Lung (tissue), 12 donors: ENCODE results near the gene POLA1. TPM values are rescaled to one million over a fixed set of nuclear protein-coding genes. Genes with fewer than 3 reads are reported as not detected.

Experiments used
- ATAC-seq: fragments of 200-7000 bp; cut with Tn5 transposase; one replicate; pipeline ENCODE4 v1.9.1; 2020; ENCODE audit warnings: moderate number of reproducible peaks; ENCODE audit not compliant: insufficient read depth, low FRiP score
- DNase-seq, 3 donors: peaks; one replicate each; pipeline ENCODE4 v3.0.0-alpha.2; 2013 to 2017
- H3K27ac ChIP-seq, 2 donors: one replicate each; pipeline ENCODE4 v1.5.1; 2013; ENCODE audit warnings: mild to moderate bottlenecking in 2 of 2, moderate library complexity in 2 of 2, control low read depth in 1 of 2, inconsistent platforms in 1 of 2, low read depth in 1 of 2, low read length in 1 of 2
- H3K27me3 ChIP-seq, 3 donors: one replicate each; pipeline ENCODE4 v1.5.1; 2013; ENCODE audit warnings: low read length in 2 of 3; ENCODE audit not compliant: control insufficient read depth in 3 of 3, insufficient read depth in 3 of 3
- H3K36me3 ChIP-seq, 4 donors: one replicate each; pipeline ENCODE4 v1.5.1; 2013; ENCODE audit warnings: low read length in 4 of 4, mild to moderate bottlenecking in 1 of 4, moderate library complexity in 1 of 4; ENCODE audit not compliant: control insufficient read depth in 4 of 4, insufficient read depth in 4 of 4
- H3K4me1 ChIP-seq, 5 donors: one replicate each; pipeline ENCODE4 v1.5.1; 2013; ENCODE audit warnings: low read length in 5 of 5, mild to moderate bottlenecking in 2 of 5, moderate library complexity in 1 of 5; ENCODE audit not compliant: control insufficient read depth in 5 of 5, insufficient read depth in 5 of 5
- H3K4me3 ChIP-seq: one replicate; pipeline ENCODE4 v1.5.1; 2013; ENCODE audit warnings: mild to moderate bottlenecking, control low read depth, moderate library complexity
- H3K9ac ChIP-seq, 2 donors: one replicate each; pipeline ENCODE4 v1.5.1; 2013; ENCODE audit warnings: low read length in 2 of 2, control low read depth in 1 of 2; ENCODE audit not compliant: insufficient read depth in 1 of 2
- H3K9me3 ChIP-seq, 4 donors: one replicate each; pipeline ENCODE4 v1.5.1; 2013; ENCODE audit warnings: low read length in 3 of 4, mild to moderate bottlenecking in 1 of 4, moderate library complexity in 1 of 4; ENCODE audit not compliant: control insufficient read depth in 4 of 4, insufficient read depth in 3 of 4
- WGBS, 2 donors: extraction: QIAGEN DNeasy Blood & Tissue Kit; methylation state at CpG; one replicate each; pipeline ENCODE4 v1.1.7; 2013; 5-methylcytosine and 5-hydroxymethylcytosine counted together
- polyA plus RNA-seq, 2 donors: library from polyadenylated mRNA; stranded (reverse); fragments of 200-250 nt; gene quantifications; one replicate each; pipeline ENCODE4 v1.2.1, GENCODE V29; 2013
- total RNA-seq, 2 donors: library from RNA; depleted of rRNA in 1 of 2; stranded (reverse); fragments of >200 nt in 1 of 2; gene quantifications; one replicate each; pipeline ENCODE4 v1.2.1, GENCODE V29; 2014 to 2021
- TF ChIP-seq, protein P1 (sequence below): IDR thresholded peaks from 2 replicates; pipeline ENCODE4 v1.5.1; 2012; ENCODE audit warnings: mild to moderate bottlenecking; ENCODE audit errors: control extremely low read depth, extremely low read depth
- donor health status: control.
- donor health status: control.
- donor health status: Bipolar disorder and iron deficiency.
- donor health status: healthy.
- donor health status: DM: yes; HTN: yes; CAD: no.

Gene POLA1
- total and polyA plus RNA-seq, 4 donors, result 2.4 to 18.7 (median 6.1) TPM

DNA sequence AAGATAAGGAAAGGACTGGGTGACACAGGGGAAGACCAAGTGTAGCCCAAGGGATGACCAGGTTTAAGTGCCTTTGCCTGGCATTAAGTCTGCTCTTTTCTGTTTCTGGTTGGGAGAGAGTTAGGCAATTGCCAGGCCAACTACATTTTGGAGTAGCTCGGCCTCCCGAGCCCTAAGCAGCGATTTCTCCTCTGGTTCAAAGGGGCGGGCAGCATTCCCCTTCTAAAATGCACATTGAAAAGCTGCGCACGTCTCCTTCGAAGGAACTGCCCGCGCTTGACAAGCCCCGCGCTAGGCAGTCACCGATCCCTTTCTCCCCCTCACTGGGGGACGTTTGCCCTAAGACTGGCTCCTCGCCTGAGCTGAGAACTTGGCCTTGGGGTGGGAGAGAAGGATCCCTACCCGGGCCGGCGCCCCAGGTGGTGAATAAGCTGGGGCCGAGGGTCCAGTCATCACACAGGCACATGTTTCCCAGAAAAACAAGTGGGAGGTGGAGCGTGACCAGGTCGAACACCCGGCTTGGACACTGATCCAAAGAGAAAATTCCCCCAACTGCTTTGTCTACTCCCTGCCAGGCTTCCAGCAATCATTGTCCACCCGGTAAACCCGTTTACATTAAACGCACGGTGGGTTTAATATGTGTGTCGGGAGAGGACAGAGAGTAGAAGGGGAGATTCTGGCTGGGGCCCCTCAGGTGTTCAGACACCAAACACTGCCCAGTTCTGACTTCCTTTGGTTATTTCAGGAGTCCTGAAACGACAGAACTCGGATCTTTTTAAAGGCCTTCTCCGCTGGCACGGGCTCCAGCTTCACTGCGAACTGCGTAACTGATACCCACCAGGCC, 318.1 kb downstream of the POLA1 start:
- Histone ChIP-seq H3K4me3 (no peak overlapping the region), H3K27ac (no peak overlapping the region), H3K4me1 (peaks cover 0 to 10% (median 0%) of the 10 kb centered on the region in 5 donors), H3K36me3 (no peaks in the 10 kb centered on the region), H3K9ac (no peak overlapping the region), H3K27me3 (peaks cover 28 to 82% (median 80%) of the 10 kb centered on the region in 3 donors), H3K9me3 (peaks cover 0 to 19% (median 0%) of the 10 kb centered on the region in 4 donors)
- no peak for DNase-seq
- TF ChIP-seq, protein P1, sequence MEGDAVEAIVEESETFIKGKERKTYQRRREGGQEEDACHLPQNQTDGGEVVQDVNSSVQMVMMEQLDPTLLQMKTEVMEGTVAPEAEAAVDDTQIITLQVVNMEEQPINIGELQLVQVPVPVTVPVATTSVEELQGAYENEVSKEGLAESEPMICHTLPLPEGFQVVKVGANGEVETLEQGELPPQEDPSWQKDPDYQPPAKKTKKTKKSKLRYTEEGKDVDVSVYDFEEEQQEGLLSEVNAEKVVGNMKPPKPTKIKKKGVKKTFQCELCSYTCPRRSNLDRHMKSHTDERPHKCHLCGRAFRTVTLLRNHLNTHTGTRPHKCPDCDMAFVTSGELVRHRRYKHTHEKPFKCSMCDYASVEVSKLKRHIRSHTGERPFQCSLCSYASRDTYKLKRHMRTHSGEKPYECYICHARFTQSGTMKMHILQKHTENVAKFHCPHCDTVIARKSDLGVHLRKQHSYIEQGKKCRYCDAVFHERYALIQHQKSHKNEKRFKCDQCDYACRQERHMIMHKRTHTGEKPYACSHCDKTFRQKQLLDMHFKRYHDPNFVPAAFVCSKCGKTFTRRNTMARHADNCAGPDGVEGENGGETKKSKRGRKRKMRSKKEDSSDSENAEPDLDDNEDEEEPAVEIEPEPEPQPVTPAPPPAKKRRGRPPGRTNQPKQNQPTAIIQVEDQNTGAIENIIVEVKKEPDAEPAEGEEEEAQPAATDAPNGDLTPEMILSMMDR, result no peak
- WGBS, 2 donors, result 6 to 25% methylated on average over 29 to 32 of the region's 32 CpGs
- ATAC-seq, result no peak

DNA sequence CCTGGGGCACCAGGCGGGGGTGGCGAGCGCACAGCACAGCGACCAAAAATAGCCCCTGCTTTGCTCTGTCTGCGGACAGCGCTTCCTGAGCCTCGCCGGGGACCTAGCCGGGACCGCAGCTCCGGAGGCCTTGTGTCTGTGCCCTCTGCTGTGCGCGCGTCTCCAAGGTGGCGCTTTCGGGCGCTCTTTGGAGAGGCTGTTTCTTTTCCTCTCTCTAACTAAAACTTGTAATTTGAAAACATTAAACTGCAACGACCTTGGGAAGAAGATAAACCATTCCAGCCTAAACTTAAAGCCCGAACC, 318.7 kb downstream of the POLA1 start:
- DNase-seq, result peak in 1 of 3 donors; percentile 4

DNA sequence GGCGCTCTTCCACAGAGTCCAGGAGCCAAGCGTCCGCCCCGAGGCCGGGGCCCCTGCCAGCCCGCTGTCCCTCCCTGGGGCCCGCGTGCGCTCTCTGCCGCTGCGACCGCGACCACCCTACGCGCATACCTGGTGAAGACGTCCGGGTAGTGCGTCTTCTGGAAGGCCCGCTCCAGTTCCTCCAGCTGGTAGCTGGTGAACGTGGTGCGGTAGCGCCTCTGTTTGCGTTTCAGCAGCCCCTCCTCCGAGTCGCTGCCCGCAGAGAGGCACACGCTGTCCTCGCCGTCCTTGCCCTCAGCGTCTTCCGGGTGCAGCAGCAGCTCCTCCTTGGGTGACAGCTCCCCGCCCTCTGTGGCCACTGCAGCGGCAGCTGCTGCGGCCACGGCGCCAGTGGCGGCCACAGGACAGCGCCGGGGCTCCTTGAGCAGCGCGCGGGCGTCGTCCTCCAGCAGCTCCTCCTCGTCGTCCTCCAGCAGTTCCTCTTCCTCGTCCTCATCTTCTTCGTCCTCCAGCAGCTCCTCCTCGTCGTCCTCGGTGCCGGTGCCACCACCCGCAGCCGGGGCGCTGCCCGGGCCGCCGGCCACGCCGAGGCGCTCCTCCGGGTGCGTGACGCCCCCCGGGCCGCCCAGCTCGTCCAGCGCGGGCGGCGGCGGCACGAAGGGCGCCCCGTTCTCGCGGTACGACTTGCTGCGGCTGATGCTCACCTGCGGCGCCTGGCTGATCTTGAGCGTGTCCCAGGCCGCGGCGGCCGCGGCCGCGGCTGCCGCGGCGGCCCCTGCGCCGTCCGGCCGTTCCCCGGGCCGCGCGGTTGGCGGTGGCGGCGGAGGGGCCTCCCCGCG, 319.3 kb downstream of the POLA1 start:
- DNase-seq (no peak), ATAC-seq (no peak)
- Histone ChIP-seq H3K9me3 (peaks cover 0 to 21% (median 0%) of the 10 kb centered on the region in 4 donors), H3K36me3 (no peaks in the 10 kb centered on the region), H3K9ac (no peak overlapping the region), H3K27me3 (peaks cover 29 to 85% (median 83%) of the 10 kb centered on the region in 3 donors), H3K4me3 (no peak overlapping the region), H3K27ac (no peak overlapping the region), H3K4me1 (peaks cover 0 to 10% (median 0%) of the 10 kb centered on the region in 5 donors)
- TF ChIP-seq, protein P1, result no peak
- 1 to 26% methylated on average over 37 to 105 of the region's 105 CpGs for WGBS, 2 donors

More for the DNA sequence above, 318.7 kb downstream of the POLA1 start:
- Histone ChIP-seq H3K27ac (no peak overlapping the region), H3K27me3 (peaks cover 29 to 85% (median 83%) of the 10 kb centered on the region in 3 donors), H3K36me3 (no peaks in the 10 kb centered on the region), H3K4me1 (peaks cover 0 to 10% (median 0%) of the 10 kb centered on the region in 5 donors), H3K9ac (no peak overlapping the region), H3K9me3 (peaks cover 0 to 21% (median 0%) of the 10 kb centered on the region in 4 donors), H3K4me3 (no peak overlapping the region)
- TF ChIP-seq, protein P1, result no peak
- WGBS, 2 donors, result 3 to 26% methylated on average over 10 to 19 of the region's 19 CpGs
- ATAC-seq, result no peak
